NCI-H146 (cell line): ENCODE results near the gene NAA38.
A peak's percentile ranks its signal among the peaks of the same experiment; 100 is the strongest.
"Not testable (repeated sequence)": the region's sequence is repeated elsewhere in the genome, so short reads cannot be mapped to it uniquely, and the experiment has no call there.

Experiments
- DNase-seq: peaks from one replicate; lab custom pipeline; 2025; lab: John Stamatoyannopoulos, UW

Gene NAA38

DNA sequence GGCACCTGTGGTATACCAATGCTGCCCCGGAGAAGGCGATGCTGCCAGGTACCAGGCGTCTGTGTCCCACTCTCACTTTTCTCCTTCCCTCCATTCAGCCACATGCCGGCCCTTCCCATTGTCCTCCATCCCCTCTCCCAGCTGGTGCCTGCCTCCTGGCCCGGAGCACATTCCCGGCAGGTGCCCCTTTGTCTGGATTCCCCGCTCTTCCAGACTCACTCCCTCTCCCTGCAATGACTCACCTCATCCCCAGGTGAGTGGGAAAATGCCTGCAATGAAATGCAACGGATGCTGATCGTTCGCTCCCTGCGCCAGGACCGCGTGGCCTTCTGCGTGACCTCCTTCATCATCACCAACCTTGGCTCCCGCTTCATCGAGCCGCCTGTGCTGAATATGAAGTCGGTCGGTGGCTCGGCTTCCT is 33.8 kb downstream of the NAA38 start:
- DNase-seq: peak; percentile 85

DNA sequence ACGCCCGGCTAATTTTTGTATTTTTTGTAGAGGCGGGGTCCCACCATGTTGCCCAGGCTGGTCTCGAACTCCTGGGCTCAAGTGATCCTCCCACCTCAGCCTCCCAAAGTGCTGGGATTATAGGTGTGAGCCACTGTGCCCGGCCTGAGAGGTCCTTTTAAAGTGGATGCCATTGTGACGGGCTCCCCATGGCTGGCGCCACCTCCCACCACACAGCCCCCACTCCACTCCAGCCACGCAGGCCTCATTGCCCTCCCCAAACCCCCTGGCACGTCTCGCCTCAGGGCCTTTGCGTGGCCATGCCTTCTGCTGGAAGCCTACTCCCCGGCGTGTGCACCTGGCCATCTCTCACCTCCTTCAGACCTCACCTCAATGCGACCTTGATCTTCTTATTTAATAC is 35.2 kb downstream of the NAA38 start:
- DNase-seq: no peak

DNA sequence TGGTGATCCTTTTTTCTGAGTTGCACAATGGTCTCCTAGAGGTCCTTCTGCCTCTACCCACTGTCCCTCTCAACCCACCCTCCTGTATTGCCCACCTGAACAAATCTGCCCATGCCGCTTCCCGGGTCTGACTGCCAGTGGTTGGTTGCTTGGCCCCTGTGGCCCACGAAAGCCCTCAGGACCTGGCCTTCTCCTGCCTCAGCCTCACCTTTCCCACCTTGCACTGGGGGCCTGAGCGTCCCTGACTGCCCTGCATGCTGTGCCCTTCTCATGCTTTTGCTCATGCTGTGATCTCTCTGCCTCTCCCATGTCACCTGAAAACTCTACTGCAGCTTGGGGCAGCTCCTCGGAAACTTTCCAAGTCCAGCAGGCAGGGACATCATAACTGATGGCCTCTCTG is 37.1 kb downstream of the NAA38 start:
- no peak for DNase-seq

DNA sequence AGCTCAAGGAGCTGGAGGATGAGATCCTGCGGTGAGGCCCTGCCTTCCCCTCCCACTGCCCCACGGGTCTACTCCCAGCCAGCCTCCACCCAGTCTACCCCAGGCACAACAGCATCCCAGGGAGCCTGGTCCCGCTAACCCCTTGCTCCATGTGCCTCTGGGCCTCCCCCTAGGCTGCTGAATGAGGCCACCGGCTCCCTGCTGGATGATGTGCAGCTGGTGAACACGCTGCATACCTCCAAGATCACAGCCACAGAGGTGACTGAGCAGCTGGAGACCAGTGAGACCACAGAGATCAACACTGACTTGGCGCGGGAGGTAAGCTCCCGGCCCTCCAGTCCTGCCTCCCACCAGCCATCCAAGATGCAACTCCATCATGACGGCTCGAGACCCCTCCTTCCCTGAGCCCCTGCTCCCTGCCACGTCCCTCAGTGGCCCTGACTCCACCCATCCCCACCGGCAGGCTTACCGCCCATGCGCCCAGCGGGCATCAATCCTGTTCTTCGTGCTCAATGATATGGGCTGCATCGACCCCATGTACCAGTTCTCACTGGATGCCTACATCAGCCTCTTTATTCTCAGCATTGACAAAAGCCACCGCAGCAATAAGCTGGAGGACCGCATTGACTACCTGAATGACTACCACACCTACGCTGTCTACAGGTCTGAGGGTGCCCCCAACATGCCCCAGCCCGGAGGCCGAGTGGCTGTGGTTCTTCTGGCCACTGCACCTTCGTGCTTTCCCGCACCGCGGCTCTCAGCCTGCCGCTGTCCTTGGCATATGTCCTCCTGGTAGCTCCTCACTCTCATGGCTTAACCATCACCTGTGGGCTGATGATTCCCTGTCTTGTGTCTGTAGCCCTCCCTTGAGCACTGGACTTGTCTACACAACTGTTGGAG is 38.4 kb downstream of the NAA38 start:
- DNase-seq: peak; percentile 34

DNA sequence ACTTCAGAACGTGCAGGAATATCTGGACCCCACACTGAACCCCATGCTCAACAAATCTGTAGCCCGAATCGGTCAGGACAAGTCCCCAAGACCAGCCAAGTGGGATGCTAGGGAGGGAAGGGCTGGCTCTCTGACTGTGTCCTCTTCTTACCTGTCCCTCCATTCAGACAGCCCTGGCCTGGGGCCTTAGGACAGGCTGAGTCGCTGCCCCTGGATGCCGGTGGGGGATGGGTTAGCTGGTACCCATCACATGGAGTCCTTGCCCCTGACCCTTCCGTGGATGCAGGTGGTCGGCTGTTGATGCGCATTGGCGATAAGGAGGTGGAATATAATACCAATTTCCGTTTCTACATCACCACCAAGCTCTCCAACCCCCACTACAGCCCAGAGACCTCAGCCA is 39.3 kb downstream of the NAA38 start:
- no peak for DNase-seq

DNA sequence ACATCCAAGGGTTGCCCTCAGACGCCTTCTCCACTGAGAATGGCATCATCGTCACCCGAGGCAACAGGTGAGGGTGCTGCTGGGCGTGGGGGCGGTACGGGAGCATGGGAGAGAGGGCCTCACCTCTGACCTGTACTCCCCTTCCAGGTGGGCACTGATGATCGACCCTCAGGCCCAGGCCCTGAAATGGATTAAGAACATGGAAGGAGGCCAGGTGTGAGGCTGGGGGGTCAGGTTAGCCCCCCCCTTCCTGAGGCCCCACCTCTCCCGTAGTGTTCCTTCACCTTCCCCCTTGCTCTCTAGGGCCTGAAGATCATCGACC is 39.8 kb downstream of the NAA38 start:
- no peak for DNase-seq

DNA sequence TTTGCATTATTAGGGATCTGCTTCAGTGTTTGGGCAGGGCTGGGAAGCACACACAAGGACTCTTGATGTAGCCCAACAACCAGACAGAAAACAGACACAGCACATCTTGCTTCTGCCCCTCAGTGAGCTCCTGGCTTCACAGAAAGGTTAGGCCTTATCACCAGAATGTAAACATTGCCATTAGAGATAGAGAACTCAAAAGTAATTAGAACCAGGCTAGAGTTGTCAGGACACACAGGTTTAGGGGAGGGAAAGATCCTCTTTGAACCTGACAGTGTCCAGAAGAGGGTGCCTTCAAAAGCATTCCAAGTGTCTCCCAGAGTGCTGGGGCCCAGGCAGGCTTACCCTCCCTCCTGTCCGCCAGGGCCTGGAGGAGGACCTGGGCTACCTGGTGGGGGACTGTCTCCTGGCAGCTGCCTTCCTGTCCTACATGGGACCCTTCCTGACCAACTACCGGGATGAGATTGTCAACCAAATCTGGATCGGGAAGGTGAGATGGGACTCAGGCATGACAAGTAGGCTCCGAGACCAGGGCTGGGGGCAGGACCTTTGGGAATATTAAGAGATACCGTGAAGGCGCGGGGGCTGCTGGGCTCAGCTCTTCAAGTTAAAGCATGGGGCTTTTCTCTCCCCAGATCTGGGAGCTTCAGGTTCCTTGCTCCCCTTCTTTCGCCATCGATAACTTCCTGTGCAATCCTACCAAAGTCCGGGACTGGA is 40.3 kb downstream of the NAA38 start:
- no peak for DNase-seq

DNA sequence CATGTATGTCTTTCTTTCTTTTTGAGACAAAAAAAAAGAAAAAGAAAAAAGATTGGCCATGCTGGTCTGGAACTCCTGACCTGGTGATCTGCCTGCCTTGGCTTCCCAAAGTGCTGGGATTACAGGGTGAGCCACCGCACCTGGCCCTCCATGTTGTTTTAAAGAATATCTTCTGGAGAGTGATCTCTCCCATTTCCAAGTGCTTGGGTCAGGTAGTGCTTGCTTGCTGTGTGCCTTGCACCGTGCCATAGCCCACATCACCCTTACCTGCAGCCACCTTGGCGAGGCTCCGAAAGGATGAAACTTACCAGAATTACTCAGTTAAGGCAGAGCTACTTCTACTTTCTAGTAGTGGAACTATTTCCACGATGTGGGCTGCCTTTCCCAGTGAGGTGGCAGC is 42.4 kb downstream of the NAA38 start:
- no peak for DNase-seq

DNA sequence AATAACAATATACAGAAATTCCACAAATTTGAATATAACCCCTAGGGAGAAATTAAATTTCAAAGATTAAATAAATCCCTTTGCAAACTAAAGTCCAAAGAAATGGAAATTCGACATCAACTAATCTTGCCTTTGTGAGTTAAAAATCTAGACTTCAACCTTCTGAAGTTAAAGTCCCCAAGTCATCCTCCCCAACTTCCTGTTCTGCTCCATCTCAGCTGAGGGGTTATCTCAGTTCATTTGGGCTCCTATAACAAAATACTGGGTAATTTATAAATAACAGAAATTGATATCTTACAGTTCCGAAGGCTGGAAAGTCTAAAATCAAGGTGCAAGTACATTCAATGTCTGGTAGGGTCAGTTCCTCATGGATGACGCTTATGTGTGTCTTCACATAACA is 46.1 kb downstream of the NAA38 start:
- DNase-seq: no peak

DNA sequence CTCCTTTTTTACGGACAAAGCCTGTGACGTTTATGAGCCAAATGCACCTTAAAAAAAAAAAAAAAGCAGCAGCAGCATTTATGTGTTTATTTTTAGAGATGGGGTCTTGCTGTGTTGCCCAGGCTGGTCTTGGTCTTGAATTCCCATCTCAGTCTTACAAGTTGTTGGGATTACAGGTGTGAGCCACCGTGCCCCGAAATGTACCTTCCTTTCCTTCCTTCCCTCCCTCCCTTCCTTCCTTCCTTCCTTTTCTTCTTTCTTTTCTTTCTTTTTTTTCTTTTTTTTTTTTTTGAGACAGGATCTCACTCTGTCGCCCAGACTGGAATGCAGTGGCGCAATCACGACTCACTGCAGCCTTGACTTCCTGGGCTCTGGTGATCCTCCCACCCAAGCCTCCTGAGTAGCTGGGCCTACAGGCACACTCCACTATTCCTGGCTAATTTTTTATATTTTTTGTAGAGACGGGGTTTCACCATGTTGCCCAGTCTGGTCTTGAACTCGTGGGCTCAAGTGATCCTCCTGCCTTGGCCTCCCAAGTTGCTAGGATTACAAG is 47.5 kb downstream of the NAA38 start:
- DNase-seq: not testable (repeated sequence)

DNA sequence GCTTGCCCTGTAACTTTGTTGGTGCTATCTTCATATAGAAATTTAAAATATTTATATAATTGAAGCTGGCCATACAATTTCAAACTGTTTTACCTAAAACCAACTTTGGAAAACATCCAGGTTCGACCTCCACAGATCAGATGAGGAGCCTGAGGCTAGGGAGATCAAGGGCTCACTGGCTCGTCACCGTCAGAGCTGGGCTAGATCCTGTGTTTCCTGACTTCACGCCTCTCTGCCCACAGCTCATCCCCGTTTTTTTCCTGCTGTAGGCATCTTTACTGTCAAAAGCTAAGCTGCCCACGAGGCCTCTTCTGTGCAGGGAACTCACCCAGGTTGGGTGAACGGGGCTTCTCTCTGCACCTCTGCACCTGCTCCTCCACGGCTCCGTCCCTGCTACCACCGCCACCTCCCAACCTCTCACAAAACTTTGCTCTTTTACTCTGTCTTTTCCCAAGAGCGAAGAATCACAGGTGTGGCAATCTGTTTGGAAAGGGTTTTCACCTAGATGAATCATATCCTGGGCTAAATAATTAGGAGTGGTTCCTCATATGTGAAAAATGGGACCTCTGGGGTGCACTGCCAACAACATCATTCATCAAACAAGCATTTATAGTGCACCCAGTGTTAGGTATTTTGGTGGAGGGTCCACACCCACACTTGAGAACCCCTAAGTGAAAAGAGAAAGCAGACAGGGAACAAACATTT is 48.1 kb downstream of the NAA38 start:
- no peak for DNase-seq

DNA sequence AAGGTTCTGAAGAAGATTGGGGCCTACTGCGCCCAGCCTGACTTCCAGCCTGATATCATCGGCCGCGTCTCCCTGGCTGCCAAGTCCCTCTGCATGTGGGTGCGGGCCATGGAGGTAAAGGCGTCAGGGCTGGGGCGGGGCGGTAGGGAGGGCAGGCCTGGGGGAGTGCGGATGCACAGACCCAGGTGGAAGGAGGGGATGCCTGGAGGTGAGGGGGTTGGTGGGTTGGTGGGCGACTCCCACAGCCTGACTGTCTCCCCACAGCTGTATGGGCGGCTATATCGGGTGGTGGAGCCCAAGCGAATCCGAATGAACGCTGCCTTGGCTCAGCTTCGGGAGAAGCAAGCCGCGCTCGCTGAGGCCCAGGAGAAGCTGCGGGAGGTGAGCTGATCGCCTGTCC is 50.2 kb downstream of the NAA38 start:
- no peak for DNase-seq
